OCI-LY1 (cell line): ENCODE data around the gene TMEM131.

ENCODE experiments used
- CTCF ChIP-seq: fragments of 200-600 bp; sonication (generic), shearing (Covaris generic); IDR thresholded peaks from 2 replicates; pipeline ENCODE4 v1.5.1; 2017; ENCODE audit warnings: mild to moderate bottlenecking, antibody characterized with exemption, low read length, moderate library complexity, mixed read lengths
- EZH2 ChIP-seq: fragments of 200-600 bp; sonication (generic), shearing (Covaris generic); IDR thresholded peaks from 2 replicates; pipeline ENCODE4 v1.8.0; 2017; ENCODE audit warnings: borderline replicate concordance, mixed run types, mild to moderate bottlenecking, antibody characterized with exemption, low read length, moderate library complexity, mixed read lengths

- TF ChIP-seq EZH2, result no peak
- TF ChIP-seq CTCF, result no peak
These were observed 106.6 kb downstream of the TMEM131 start for GRCh38 chr2:97889156-97889555.
